GM12878 (cell line): Measurements from ENCODE around the gene LAMA2. TPM values are rescaled to one million over a fixed set of nuclear protein-coding genes. Genes with fewer than 3 reads are reported as not detected.

Source experiments
- ATAC-seq: fragments of 200-7000 bp; cut with Tn5 transposase; 3 replicates; pipeline ENCODE4 v1.9.1; 2020; ENCODE audit warnings: mild to moderate bottlenecking, moderate library complexity
- BruUV-seq: library from RNA; stranded (reverse); fragments of 400-500 nt; replicated peaks from 2 replicates; lab custom pipeline; 2021; lab: Mats Ljungman, UMichigan
- CTCF ChIA-PET: fragments of 300-600 bp; sonication (Branson Sonifier 250); formaldehyde crosslinking; extraction: SDS; loops from one replicate; lab custom pipeline; 2021; ENCODE audit warnings: inconsistent platforms; lab: Yijun Ruan, JAX
- POLR2A ChIA-PET: fragments of 350-600 bp; formaldehyde crosslinking; extraction: SDS; loops from one replicate; lab custom pipeline; 2021; ENCODE audit warnings: inconsistent platforms; lab: Charles Lee
- RAD21 ChIA-PET: fragments of 300-600 bp; sonication (Branson Sonifier 250); formaldehyde crosslinking; loops from one replicate; lab custom pipeline; 2023; ENCODE audit warnings: antibody characterized with exemption; ENCODE audit not compliant: unreplicated experiment; lab: Charles Lee
- SMC1A ChIA-PET: fragments of 300-600 bp; sonication (Branson Sonifier 250); formaldehyde crosslinking; loops from one replicate; lab custom pipeline; 2023; ENCODE audit not compliant: unreplicated experiment, uncharacterized antibody; lab: Charles Lee
- DNase-seq: peaks from one replicate; pipeline ENCODE4 v3.0.0-alpha.2; 2011; ENCODE audit warnings: low read depth, low spot score
- FAIRE-seq: peaks from 3 replicates; lab custom pipeline; 2011; peaks lifted over from hg19 to GRCh38; lab: Jason Lieb, UNC
- H2AFZ ChIP-seq: 2 replicates; pipeline ENCODE4 v1.6.0; 2011; ENCODE audit warnings: low read depth, low read length, control low read depth; ENCODE audit not compliant: control insufficient read depth
- H3K27ac ChIP-seq: 2 replicates; pipeline ENCODE4 v1.5.1; 2011; ENCODE audit warnings: control low read depth; ENCODE audit not compliant: control insufficient read depth, insufficient read depth
- H3K27me3 ChIP-seq, 2 experiments: replicated peaks in 1 of 2; 2 replicates each; pipeline versions ENCODE4 v1.6.0 to v1.6.1; 2011; ENCODE audit warnings: low read length in 1 of 2; ENCODE audit not compliant: control insufficient read depth in 2 of 2, insufficient read depth in 2 of 2
- H3K36me3 ChIP-seq, 2 experiments: 2 replicates each; pipeline ENCODE4 v1.5.1; 2011; ENCODE audit warnings: low read length in 1 of 2; ENCODE audit not compliant: control insufficient read depth in 2 of 2, insufficient read depth in 2 of 2
- H3K4me1 ChIP-seq: 2 replicates; pipeline ENCODE4 v1.6.1; 2011; ENCODE audit warnings: mild to moderate bottlenecking, low read length, moderate library complexity, mixed read lengths; ENCODE audit not compliant: control insufficient read depth, insufficient read depth
- H3K4me2 ChIP-seq: 2 replicates; pipeline ENCODE4 v1.6.0; 2011; ENCODE audit warnings: control low read depth; ENCODE audit not compliant: control insufficient read depth, insufficient read depth
- H3K4me3 ChIP-seq: fragments of 200-600 bp; sonication (generic); 2 replicates; pipeline ENCODE4 v1.5.1; 2016
- H3K79me2 ChIP-seq: 2 replicates; pipeline ENCODE4 v1.6.0; 2011; ENCODE audit warnings: low read length; ENCODE audit not compliant: control insufficient read depth, insufficient read depth
- H3K9ac ChIP-seq: 2 replicates; pipeline ENCODE4 v1.8.0; 2011; ENCODE audit warnings: low read length, control low read depth, mixed read lengths; ENCODE audit not compliant: control insufficient read depth, insufficient read depth
- H3K9me3 ChIP-seq: replicated peaks from 3 replicates; pipeline ENCODE4 v1.5.1; 2011; ENCODE audit warnings: mild to moderate bottlenecking, low read length; ENCODE audit not compliant: control insufficient read depth, insufficient read depth
- H4K20me1 ChIP-seq: 2 replicates; pipeline ENCODE4 v1.6.0; 2011; ENCODE audit not compliant: control insufficient read depth, insufficient read depth
- ATF7 ChIP-seq: fragments of 450-650 bp; IDR thresholded peaks from 2 replicates; pipeline ENCODE4 v1.6.1; 2016; ENCODE audit warnings: low read depth, mild to moderate bottlenecking
- BRCA1 ChIP-seq: IDR thresholded peaks from 2 replicates; pipeline ENCODE4 v1.6.1; 2011; ENCODE audit warnings: low read depth, low read length, improper control_type of control experiment
- EED ChIP-seq: sonication (generic); IDR thresholded peaks from 2 replicates; pipeline ENCODE4 v1.6.1; 2016; ENCODE audit warnings: antibody characterized with exemption, low read depth
- GATAD2B ChIP-seq: fragments of 450-650 bp; conservative IDR thresholded peaks from 2 replicates; pipeline ENCODE4 v1.6.1; 2017; ENCODE audit warnings: low read depth, mild to moderate bottlenecking, moderate library complexity
- IKZF1 ChIP-seq: fragments of 450-650 bp; conservative IDR thresholded peaks from 2 replicates; pipeline ENCODE4 v1.6.1; 2017; ENCODE audit warnings: antibody characterized with exemption, mild to moderate bottlenecking
- IRF4 ChIP-seq: IDR thresholded peaks from 2 replicates; pipeline ENCODE4 v1.6.1; 2011; ENCODE audit warnings: low read depth, low read length
- KLF5 ChIP-seq: fragments of 450-650 bp; IDR thresholded peaks from 2 replicates; pipeline ENCODE4 v1.6.1; 2014; ENCODE audit warnings: mild to moderate bottlenecking; ENCODE audit not compliant: partially characterized antibody
- MTA3 ChIP-seq: IDR thresholded peaks from 2 replicates; pipeline ENCODE4 v1.6.1; 2012; ENCODE audit warnings: low read length, inconsistent platforms, borderline replicate concordance
- NFXL1 ChIP-seq: fragments of 450-650 bp; IDR thresholded peaks from 2 replicates; pipeline ENCODE4 v1.6.1; 2017; ENCODE audit warnings: antibody characterized with exemption, mild to moderate bottlenecking, borderline replicate concordance
- NR2F1 ChIP-seq: fragments of 450-650 bp; conservative IDR thresholded peaks from 2 replicates; pipeline ENCODE4 v1.6.1; 2017; ENCODE audit warnings: mild to moderate bottlenecking
- PAX8 ChIP-seq: fragments of 450-650 bp; IDR thresholded peaks from 2 replicates; pipeline ENCODE4 v1.6.1; 2017; ENCODE audit warnings: mild to moderate bottlenecking, moderate library complexity
- POLR2AphosphoS2 ChIP-seq: IDR thresholded peaks from 2 replicates; pipeline ENCODE4 v1.6.1; 2011; ENCODE audit warnings: low read depth, mild to moderate bottlenecking, low read length, improper control_type of control experiment, moderate library complexity
- SIX5 ChIP-seq: IDR thresholded peaks from 2 replicates; pipeline ENCODE4 v1.6.1; 2011; ENCODE audit warnings: mild to moderate bottlenecking, low read depth, low read length, moderate library complexity; ENCODE audit not compliant: severe bottlenecking
- SRF ChIP-seq, 2 experiments: IDR thresholded peaks; 2 replicates each; pipeline ENCODE4 v1.6.1; 2011; ENCODE audit warnings: low read depth in 2 of 2, low read length in 2 of 2, mild to moderate bottlenecking in 1 of 2, moderate library complexity in 1 of 2
- WGBS: methylation state at CpG from one replicate; pipeline ENCODE4 v1.1.6; 2016; ENCODE audit warnings: low lambda C conversion rate; ENCODE audit not compliant: insufficient replicate concordance, insufficient coverage; ENCODE audit errors: missing lambda C conversion rate; 5-methylcytosine and 5-hydroxymethylcytosine counted together
- in situ Hi-C: fragments of 300-500 bp; cut with MboI; formaldehyde crosslinking; loops from 9 replicates; pipeline ENCODE4 v1.14.3; 2018; ENCODE audit warnings: mixed read lengths
- intact Hi-C: fragments of 100-400 bp; cut with micrococcal nuclease; formaldehyde crosslinking; loops from one replicate; pipeline ENCODE4 v1.14.2; 2022; ENCODE audit not compliant: unreplicated experiment
- polyA plus RNA-seq, 11 experiments: library from polyadenylated mRNA; depleted of rRNA in 4 of 11; unstranded in 6 of 11; stranded (reverse) in 5 of 11; fragments of >200 nt; fragmentation: Nextera tagmentation in 4 of 11; fragmentation: Illumina TruSeq in 1 of 11; extraction: Ambion mirVana in 4 of 11; extraction: Trizol in 1 of 11; gene quantifications; 1 replicate in 1 of 11; 2 replicates in 10 of 11; pipeline versions ENCODE4 v1.2.1 to v1.2.3, GENCODE V29; 2011 to 2016; ENCODE audit warnings: inconsistent platforms in 2 of 11, missing spikeins in 2 of 11, low read depth in 1 of 11
- total RNA-seq, 4 experiments: library from RNA; depleted of rRNA in 3 of 4; stranded (reverse); fragments of >200 nt in 3 of 4; fragmentation: Illumina TruSeq in 1 of 4; extraction: Trizol in 1 of 4; gene quantifications; 2 replicates each; pipeline versions ENCODE4 v1.2.1 to v1.2.3, GENCODE V29; 2013 to 2021
- TF ChIP-seq, protein P1 (sequence below): IDR thresholded peaks from 2 replicates; pipeline ENCODE4 v1.6.1; 2011; ENCODE audit warnings: borderline replicate concordance, low read depth, mild to moderate bottlenecking, moderate library complexity, low read length; ENCODE audit not compliant: insufficient read depth, poor library complexity, severe bottlenecking
- TF ChIP-seq, protein P2 (sequence below): fragments of 450-650 bp; IDR thresholded peaks from 2 replicates; pipeline ENCODE4 v1.6.1; 2016; ENCODE audit warnings: mild to moderate bottlenecking
- TF ChIP-seq, protein P3 (sequence below): fragments of 450-650 bp; IDR thresholded peaks from 2 replicates; pipeline ENCODE4 v1.6.1; 2014; ENCODE audit warnings: mild to moderate bottlenecking
- TF ChIP-seq, protein P4 (sequence below): fragments of 450-650 bp; IDR thresholded peaks from 2 replicates; pipeline ENCODE4 v1.6.1; 2017; ENCODE audit warnings: mild to moderate bottlenecking
- TF ChIP-seq, protein P5 (sequence below): IDR thresholded peaks from 2 replicates; pipeline ENCODE4 v1.6.1; 2012; ENCODE audit warnings: low read depth, low read length, improper control_type of control experiment

Gene LAMA2
- total and polyA plus RNA-seq, 10 of the 15 experiments (the other 5 are each of a cell fraction or from before 2014, with no cell fraction given): 0.04 to 2.0 (median 0.37) TPM; not detected in 1

DNA sequence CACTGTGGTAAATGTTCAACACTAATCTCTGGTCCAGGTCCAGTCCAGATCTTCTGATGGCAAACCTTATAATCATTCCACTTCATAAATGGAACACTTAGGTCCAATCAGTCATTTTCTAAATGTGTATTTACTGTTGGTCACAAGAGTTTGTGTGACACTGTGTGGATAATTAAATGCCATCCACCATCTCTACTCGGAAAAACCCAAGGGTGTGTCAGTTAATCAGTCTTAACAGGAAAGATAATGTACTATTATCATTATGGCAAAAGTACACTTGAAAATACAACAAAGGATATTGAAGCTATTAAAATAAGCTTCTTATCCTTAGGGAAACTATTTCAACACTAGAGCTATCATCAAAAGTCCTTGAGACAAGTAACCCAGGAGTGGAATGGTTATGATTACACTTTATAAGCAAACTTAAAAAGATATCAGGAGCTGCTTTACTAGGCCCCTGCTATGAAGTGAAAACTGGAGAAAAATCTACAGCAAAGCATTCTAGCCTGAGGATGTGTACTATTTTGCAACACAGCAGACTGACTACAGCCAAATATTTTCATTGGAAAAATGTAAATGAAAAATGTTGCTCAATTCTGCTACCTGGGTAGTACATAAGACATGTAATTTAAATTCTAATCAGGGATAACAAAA, 227.9 kb downstream of the LAMA2 start (continued):
- TF ChIP-seq, protein P1, sequence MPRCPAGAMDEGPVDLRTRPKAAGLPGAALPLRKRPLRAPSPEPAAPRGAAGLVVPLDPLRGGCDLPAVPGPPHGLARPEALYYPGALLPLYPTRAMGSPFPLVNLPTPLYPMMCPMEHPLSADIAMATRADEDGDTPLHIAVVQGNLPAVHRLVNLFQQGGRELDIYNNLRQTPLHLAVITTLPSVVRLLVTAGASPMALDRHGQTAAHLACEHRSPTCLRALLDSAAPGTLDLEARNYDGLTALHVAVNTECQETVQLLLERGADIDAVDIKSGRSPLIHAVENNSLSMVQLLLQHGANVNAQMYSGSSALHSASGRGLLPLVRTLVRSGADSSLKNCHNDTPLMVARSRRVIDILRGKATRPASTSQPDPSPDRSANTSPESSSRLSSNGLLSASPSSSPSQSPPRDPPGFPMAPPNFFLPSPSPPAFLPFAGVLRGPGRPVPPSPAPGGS: no peak
- TF ChIP-seq GATAD2B (no peak), IKZF1 (no peak), ATF7 (no peak), SRF (IDR thresholded peaks at IDR 0.05; ENCODE audit: low read depth in 2 of 2, low read length in 2 of 2) (no peak), POLR2AphosphoS2 (no peak), PAX8 (no peak)

DNA sequence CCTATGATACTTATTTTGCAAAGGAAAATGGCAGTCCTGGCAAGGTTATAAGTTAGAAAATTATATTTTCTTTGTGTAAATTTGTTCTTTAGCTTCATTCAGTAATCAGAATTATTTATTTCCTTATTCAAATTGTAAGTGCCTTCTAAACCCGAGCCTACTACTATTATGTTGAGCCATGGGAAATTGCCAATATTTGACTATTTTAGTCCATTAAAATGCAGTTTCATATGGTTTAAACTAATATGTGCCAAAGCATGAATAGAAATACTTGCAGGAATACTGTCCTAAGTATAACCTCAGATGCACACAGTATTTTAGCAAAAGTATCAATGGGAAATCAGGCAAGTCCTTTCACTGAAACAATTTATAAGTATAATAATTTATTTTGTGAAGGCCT, 228.4 kb downstream of the LAMA2 start:
- H3K36me3 ChIP-seq: no peaks in the 10 kb centered on the region
- no peaks in the 10 kb centered on the region for H3K79me2 ChIP-seq
- H3K27ac ChIP-seq: no peak overlapping the region
- CTCF ChIA-PET: interaction anchor here (0.6 to 1.1 kb wide), 2 partner anchors 9 to 11 kb away, joined by 3 to 4 read pairs; no protein-coding TSS in a partner anchor
- H3K9ac ChIP-seq: no peak overlapping the region
- H3K9me3 ChIP-seq: no peaks in the 10 kb centered on the region
- in situ Hi-C loops (no loop called here), intact Hi-C loops (no loop called here)
- no peaks in the 10 kb centered on the region for H3K4me1 ChIP-seq
- FAIRE-seq (no peak), ATAC-seq (no peak), DNase-seq (no peak)
- H3K27me3 ChIP-seq: no peaks in the 10 kb centered on the region
- no peak overlapping the region for H3K4me3 ChIP-seq
- BruUV-seq: no TSS peak
- H4K20me1 ChIP-seq: no peaks in the 10 kb centered on the region
- SMC1A ChIA-PET: interaction anchor here (1.2 kb wide), 1 partner anchor 25 kb away, joined by 4 read pairs; no protein-coding TSS in a partner anchor
- POLR2A ChIA-PET: no interaction called here
- 5% methylated on average over 1 of the region's 1 CpG for WGBS
- RAD21 ChIA-PET: no interaction called here
- H3K4me2 ChIP-seq: no peak overlapping the region
- H2AFZ ChIP-seq: no peak overlapping the region
- TF ChIP-seq SIX5 (no peak), KLF5 (no peak), EED (no peak), IRF4 (no peak), NFXL1 (no peak), NR2F1 (no peak), MTA3 (no peak), BRCA1 (no peak)
- TF ChIP-seq, protein P2, sequence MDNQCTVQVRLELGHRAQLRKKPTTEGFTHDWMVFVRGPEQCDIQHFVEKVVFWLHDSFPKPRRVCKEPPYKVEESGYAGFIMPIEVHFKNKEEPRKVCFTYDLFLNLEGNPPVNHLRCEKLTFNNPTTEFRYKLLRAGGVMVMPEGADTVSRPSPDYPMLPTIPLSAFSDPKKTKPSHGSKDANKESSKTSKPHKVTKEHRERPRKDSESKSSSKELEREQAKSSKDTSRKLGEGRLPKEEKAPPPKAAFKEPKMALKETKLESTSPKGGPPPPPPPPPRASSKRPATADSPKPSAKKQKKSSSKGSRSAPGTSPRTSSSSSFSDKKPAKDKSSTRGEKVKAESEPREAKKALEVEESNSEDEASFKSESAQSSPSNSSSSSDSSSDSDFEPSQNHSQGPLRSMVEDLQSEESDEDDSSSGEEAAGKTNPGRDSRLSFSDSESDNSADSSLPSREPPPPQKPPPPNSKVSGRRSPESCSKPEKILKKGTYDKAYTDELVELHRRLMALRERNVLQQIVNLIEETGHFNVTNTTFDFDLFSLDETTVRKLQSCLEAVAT: no peak
- TF ChIP-seq, protein P3, sequence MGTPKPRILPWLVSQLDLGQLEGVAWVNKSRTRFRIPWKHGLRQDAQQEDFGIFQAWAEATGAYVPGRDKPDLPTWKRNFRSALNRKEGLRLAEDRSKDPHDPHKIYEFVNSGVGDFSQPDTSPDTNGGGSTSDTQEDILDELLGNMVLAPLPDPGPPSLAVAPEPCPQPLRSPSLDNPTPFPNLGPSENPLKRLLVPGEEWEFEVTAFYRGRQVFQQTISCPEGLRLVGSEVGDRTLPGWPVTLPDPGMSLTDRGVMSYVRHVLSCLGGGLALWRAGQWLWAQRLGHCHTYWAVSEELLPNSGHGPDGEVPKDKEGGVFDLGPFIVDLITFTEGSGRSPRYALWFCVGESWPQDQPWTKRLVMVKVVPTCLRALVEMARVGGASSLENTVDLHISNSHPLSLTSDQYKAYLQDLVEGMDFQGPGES: no peak
- TF ChIP-seq, protein P4, sequence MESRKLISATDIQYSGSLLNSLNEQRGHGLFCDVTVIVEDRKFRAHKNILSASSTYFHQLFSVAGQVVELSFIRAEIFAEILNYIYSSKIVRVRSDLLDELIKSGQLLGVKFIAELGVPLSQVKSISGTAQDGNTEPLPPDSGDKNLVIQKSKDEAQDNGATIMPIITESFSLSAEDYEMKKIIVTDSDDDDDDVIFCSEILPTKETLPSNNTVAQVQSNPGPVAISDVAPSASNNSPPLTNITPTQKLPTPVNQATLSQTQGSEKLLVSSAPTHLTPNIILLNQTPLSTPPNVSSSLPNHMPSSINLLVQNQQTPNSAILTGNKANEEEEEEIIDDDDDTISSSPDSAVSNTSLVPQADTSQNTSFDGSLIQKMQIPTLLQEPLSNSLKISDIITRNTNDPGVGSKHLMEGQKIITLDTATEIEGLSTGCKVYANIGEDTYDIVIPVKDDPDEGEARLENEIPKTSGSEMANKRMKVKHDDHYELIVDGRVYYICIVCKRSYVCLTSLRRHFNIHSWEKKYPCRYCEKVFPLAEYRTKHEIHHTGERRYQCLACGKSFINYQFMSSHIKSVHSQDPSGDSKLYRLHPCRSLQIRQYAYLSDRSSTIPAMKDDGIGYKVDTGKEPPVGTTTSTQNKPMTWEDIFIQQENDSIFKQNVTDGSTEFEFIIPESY: no peak
- TF ChIP-seq, protein P5, sequence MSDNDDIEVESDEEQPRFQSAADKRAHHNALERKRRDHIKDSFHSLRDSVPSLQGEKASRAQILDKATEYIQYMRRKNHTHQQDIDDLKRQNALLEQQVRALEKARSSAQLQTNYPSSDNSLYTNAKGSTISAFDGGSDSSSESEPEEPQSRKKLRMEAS: no peak
